Measurements from ENCODE around the gene ADH6. TPM values are rescaled to one million over a fixed set of nuclear protein-coding genes. Genes with fewer than 3 reads are reported as not detected.

The ADH6 gene
- total RNA-seq, 3 donors from 2014 or later, result not detected

DNA sequence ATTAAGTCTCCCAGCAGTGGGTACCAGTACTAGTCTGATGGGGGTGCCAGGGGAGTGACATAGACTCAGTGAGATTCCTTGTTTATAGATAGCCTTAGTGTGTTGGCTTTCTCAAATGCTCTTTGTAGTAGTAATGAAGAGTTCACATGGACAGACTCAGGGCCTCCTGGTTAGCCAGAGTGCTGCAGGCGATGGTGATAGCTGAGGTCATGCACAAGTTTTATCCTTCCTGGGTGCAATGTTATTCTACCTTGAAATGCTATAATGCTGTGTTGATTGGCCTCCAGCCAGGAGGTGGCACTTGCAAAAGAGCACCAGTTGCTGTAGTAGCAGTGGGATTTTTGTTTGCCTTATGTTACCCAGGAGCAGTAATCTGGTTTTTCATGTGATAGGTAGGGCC is 39.4 kb downstream of the ADH6 start:
- Histone ChIP-seq H3K9me3 (peaks cover 11 to 12% of the 10 kb centered on the region in 2 donors), H3K4me1 (no peaks in the 10 kb centered on the region), H3K27me3 (no peaks in the 10 kb centered on the region), H3K4me3 (no peak overlapping the region), H3K36me3 (no peaks in the 10 kb centered on the region), H3K27ac (no peak overlapping the region)
- no peak for DNase-seq (ENCODE audit: low spot score in 2 of 2)
- no peak for TF ChIP-seq POLR2AphosphoS5 (IDR thresholded peaks at IDR 0.05)
- TF ChIP-seq, protein P1, sequence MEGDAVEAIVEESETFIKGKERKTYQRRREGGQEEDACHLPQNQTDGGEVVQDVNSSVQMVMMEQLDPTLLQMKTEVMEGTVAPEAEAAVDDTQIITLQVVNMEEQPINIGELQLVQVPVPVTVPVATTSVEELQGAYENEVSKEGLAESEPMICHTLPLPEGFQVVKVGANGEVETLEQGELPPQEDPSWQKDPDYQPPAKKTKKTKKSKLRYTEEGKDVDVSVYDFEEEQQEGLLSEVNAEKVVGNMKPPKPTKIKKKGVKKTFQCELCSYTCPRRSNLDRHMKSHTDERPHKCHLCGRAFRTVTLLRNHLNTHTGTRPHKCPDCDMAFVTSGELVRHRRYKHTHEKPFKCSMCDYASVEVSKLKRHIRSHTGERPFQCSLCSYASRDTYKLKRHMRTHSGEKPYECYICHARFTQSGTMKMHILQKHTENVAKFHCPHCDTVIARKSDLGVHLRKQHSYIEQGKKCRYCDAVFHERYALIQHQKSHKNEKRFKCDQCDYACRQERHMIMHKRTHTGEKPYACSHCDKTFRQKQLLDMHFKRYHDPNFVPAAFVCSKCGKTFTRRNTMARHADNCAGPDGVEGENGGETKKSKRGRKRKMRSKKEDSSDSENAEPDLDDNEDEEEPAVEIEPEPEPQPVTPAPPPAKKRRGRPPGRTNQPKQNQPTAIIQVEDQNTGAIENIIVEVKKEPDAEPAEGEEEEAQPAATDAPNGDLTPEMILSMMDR (IDR thresholded peaks at IDR 0.05), result no peak
- TF ChIP-seq POLR2A (IDR thresholded peaks at IDR 0.05), result no peak
- intact Hi-C loops (cut with DNase I; ENCODE audit: low total_unique reads), result no loop called here

DNA sequence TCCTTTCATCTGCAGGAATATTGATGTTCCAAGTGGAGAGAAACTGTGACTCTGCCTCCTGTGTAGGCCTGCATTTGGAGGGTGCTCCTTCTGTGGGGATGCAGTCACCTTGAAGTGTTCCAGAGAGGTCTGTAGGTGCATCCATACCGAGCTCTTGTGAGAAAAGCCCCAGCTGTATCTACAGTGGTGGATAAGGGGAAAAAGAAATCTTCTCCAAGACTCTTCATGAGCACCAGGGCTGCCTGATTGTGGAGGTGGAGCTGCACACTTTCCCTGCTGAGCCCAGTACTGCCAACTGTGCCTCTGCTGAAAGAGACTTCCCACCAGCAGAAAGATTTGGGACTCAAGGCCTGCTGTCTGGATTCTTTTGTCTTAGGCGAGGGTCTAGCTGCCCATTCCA is 39.9 kb downstream of the ADH6 start:
- no peaks in the 10 kb centered on the region for H3K4me1 ChIP-seq
- peaks cover 11 to 12% of the 10 kb centered on the region in 2 donors for H3K9me3 ChIP-seq
- TF ChIP-seq, protein P1 (IDR thresholded peaks at IDR 0.05), result no peak
- no peak for TF ChIP-seq POLR2AphosphoS5 (IDR thresholded peaks at IDR 0.05)
- TF ChIP-seq POLR2A (IDR thresholded peaks at IDR 0.05), result no peak
- H3K27ac ChIP-seq, result no peak overlapping the region
- DNase-seq (ENCODE audit: low spot score in 2 of 2), result no peak
- no peaks in the 10 kb centered on the region for H3K36me3 ChIP-seq
- H3K4me3 ChIP-seq, result no peak overlapping the region
- intact Hi-C loops (cut with DNase I; ENCODE audit: low total_unique reads), result no loop called here
- no peaks in the 10 kb centered on the region for H3K27me3 ChIP-seq

GRCh38 chr4:99166544-99166943 is 52.5 kb downstream of the ADH6 start:
- TF ChIP-seq POLR2A (IDR thresholded peaks at IDR 0.05), result no peak
- Histone ChIP-seq H3K4me3 (no peak overlapping the region), H3K27me3 (no peaks in the 10 kb centered on the region), H3K27ac (no peak overlapping the region), H3K9me3 (no peaks in the 10 kb centered on the region), H3K4me1 (no peaks in the 10 kb centered on the region), H3K36me3 (no peaks in the 10 kb centered on the region)
- DNase-seq (ENCODE audit: low spot score in 2 of 2), result no peak
- intact Hi-C loops (cut with DNase I; ENCODE audit: low total_unique reads), result no loop called here

DNA sequence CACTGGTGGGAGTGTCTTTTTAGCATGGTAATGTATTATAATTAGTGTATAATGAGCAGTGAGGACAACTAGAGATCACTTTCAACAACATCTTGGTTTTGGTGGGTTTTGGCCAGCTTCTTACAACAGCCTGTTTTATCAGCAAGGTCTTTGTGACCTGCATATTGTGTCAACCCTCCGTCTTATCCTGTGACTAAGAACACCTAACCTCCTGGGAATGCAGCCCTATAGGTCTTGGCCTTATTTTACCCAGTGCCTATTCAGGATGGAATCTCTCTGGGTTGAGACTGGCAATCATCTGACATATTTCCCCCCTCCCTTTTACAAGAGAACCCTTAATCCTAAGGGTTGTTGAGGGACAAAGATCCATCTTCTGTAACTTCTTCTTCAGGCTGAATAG is 53.1 kb downstream of the ADH6 start:
- Histone ChIP-seq H3K27me3 (no peaks in the 10 kb centered on the region), H3K4me1 (no peaks in the 10 kb centered on the region), H3K36me3 (no peaks in the 10 kb centered on the region), H3K4me3 (no peak overlapping the region), H3K27ac (no peak overlapping the region), H3K9me3 (no peaks in the 10 kb centered on the region)
- no peak for DNase-seq (ENCODE audit: low spot score in 2 of 2)
- intact Hi-C loops (cut with DNase I; ENCODE audit: low total_unique reads), result no loop called here
- no peak for TF ChIP-seq POLR2AphosphoS5 (IDR thresholded peaks at IDR 0.05)
- TF ChIP-seq POLR2A (IDR thresholded peaks at IDR 0.05), result no peak
- TF ChIP-seq, protein P1 (IDR thresholded peaks at IDR 0.05), result no peak

GRCh38 chr4:99161373-99162099 is 57.5 kb downstream of the ADH6 start:
- Histone ChIP-seq H3K36me3 (no peaks in the 10 kb centered on the region), H3K9me3 (no peaks in the 10 kb centered on the region), H3K27me3 (no peaks in the 10 kb centered on the region), H3K27ac (no peak overlapping the region), H3K4me3 (no peak overlapping the region), H3K4me1 (no peaks in the 10 kb centered on the region)
- DNase-seq (ENCODE audit: low spot score in 2 of 2), result no peak
- TF ChIP-seq, protein P1 (IDR thresholded peaks at IDR 0.05), result no peak
- TF ChIP-seq POLR2AphosphoS5 (IDR thresholded peaks at IDR 0.05) (no peak), POLR2A (IDR thresholded peaks at IDR 0.05) (no peak)
- intact Hi-C loops (cut with DNase I; ENCODE audit: low total_unique reads), result loop anchor here (1.0 kb wide), 1 partner anchor 26 kb away; no protein-coding TSS in a partner anchor
